Mesodermal cell (in vitro differentiated cells): Measurements from ENCODE around the gene TDRD12.

Source experiments
- H3K27ac ChIP-seq: 2 replicates; pipeline ENCODE4 v1.7.0; 2013; ENCODE audit warnings: mild to moderate bottlenecking, low read depth, low read length, moderate library complexity; ENCODE audit not compliant: severe bottlenecking
- H3K36me3 ChIP-seq: 2 replicates; pipeline ENCODE4 v1.7.1; 2013; ENCODE audit warnings: mild to moderate bottlenecking, low read length, moderate library complexity; ENCODE audit not compliant: control insufficient read depth, insufficient read depth
- H3K4me1 ChIP-seq: one replicate; pipeline ENCODE4 v1.7.1; 2013; ENCODE audit warnings: mild to moderate bottlenecking, low read length; ENCODE audit not compliant: insufficient read depth, control insufficient read depth, poor library complexity, severe bottlenecking
- H3K4me3 ChIP-seq: 2 replicates; pipeline ENCODE4 v1.7.0; 2013; ENCODE audit warnings: low read length, control low read depth, mild to moderate bottlenecking; ENCODE audit not compliant: insufficient read depth, poor library complexity, severe bottlenecking; ENCODE audit errors: extremely low read depth
- H3K9me3 ChIP-seq: 2 replicates; pipeline ENCODE4 v1.7.1; 2013; ENCODE audit warnings: mild to moderate bottlenecking, low read length, moderate library complexity; ENCODE audit not compliant: control insufficient read depth
- whole genome bisulfite sequencing, 2 experiments: methylation state at CpG; one replicate each; pipeline ENCODE4 v1.1.5; 2013; ENCODE audit warnings: missing lambda C conversion rate in 2 of 2; ENCODE audit not compliant: insufficient coverage in 2 of 2; 5-methylcytosine and 5-hydroxymethylcytosine counted together

The TDRD12 gene

GRCh38 chr19:32868206-32868950 lies 148.8 kb downstream of the TDRD12 start:
- Histone ChIP-seq H3K27ac (no peak overlapping the region), H3K4me1 (no peaks in the 10 kb centered on the region), H3K36me3 (no peaks in the 10 kb centered on the region), H3K4me3 (no peak overlapping the region), H3K9me3 (no peaks in the 10 kb centered on the region)
- WGBS, 2 experiments = 87 to 89% methylated on average over 17 of the region's 19 CpGs

DNA sequence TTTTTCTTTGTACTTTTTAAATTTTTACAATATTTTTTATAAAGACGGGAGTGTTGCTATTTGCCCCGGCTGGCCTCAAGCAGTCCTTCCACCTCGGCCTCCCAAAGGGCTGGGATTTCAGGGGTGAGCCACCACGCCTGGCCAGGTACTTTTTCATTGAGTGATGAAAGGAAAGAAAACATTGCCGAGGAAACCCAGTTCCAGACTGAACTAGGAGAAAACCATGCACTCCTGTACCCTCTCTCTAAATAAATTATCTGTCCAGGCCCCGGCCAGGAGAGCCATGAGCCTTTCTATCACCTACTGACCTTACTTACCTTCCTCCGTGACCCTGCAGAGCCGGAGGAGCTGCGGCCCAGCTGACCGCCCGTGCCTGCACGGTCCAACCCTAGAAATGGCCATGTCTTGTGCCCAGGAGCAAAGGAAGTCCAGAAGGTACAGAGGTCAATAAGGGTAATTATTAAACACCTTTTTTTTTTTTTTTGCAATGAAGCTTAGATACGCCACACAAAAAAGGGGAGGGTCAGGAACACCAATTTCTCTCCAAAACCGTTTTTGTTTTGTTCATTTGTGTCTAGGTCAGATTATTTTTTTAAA lies 149.9 kb downstream of the TDRD12 start, which contains the start of gene SLC7A9:
Gene SLC7A9, minus strand, starts transcription at position 399 of the 597 bp plus-strand sequence. CDS start 1,233 bp downstream, outside the sequence.
- Histone ChIP-seq H3K4me3 (no peak within 1 kb of the TSS), H3K27ac (no peak within 1 kb of the TSS), H3K9me3 (no peaks in the 10 kb centered on the region), H3K36me3 (no peaks in the 10 kb centered on the region), H3K4me1 (no peaks in the 10 kb centered on the region)
- 100% methylated on average over 4 to 6 of the region's 14 CpGs for WGBS, 2 experiments

GRCh38 chr19:32869966-32870573 lies 150.5 kb downstream of the TDRD12 start:
- Histone ChIP-seq H3K4me1 (no peaks in the 10 kb centered on the region), H3K27ac (no peak overlapping the region), H3K4me3 (no peak overlapping the region), H3K36me3 (no peaks in the 10 kb centered on the region), H3K9me3 (no peaks in the 10 kb centered on the region)
- 83 to 85% methylated on average over 16 to 17 of the region's 18 CpGs for WGBS, 2 experiments

- 89 to 96% methylated on average over 9 to 11 of the region's 12 CpGs for WGBS, 2 experiments
- Histone ChIP-seq H3K36me3 (no peaks in the 10 kb centered on the region), H3K27ac (no peak overlapping the region), H3K4me3 (no peak overlapping the region), H3K9me3 (no peaks in the 10 kb centered on the region), H3K4me1 (no peaks in the 10 kb centered on the region)
Observed at GRCh38 chr19:32870981-32871451, 151.4 kb downstream of the TDRD12 start.

DNA sequence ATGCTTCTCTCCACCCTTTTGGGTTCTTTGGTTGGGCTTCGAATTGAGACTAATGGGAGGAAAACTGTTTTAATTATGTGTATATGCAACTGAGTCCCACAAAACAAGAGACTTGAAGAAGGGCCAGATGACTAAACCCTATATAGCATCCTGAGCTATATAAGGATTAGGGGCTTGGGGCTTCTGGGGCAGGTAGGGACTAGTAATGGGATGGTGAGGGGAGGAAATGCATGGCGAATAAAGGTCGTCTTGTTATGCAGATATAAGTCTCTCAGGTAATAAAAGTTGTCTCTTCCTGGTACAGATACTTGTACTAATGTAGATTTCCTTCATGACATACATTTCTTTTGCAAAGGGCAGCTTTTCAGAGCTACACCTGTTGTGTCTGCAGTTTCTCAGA lies 152.8 kb downstream of the TDRD12 start:
- no peaks in the 10 kb centered on the region for H3K4me1 ChIP-seq
- no peak overlapping the region for H3K27ac ChIP-seq
- H3K36me3 ChIP-seq = no peaks in the 10 kb centered on the region
- 90% methylated on average over 2 of the region's 3 CpGs; no CpG with 5 or more reads in 1 of the 2 experiments for WGBS, 2 experiments
- H3K9me3 ChIP-seq = no peaks in the 10 kb centered on the region
- no peak overlapping the region for H3K4me3 ChIP-seq

GRCh38 chr19:32873247-32873959 lies 153.8 kb downstream of the TDRD12 start:
- Histone ChIP-seq H3K27ac (no peak overlapping the region), H3K9me3 (no peaks in the 10 kb centered on the region), H3K36me3 (peaks cover 2% of the 10 kb centered on the region), H3K4me1 (no peaks in the 10 kb centered on the region), H3K4me3 (no peak overlapping the region)
- WGBS, 2 experiments = 88 to 99% methylated on average over 10 to 15 of the region's 18 CpGs

- no peaks in the 10 kb centered on the region for H3K4me1 ChIP-seq
- no peak overlapping the region for H3K27ac ChIP-seq
- 81 to 90% methylated on average over 6 to 8 of the region's 9 CpGs for WGBS, 2 experiments
- H3K36me3 ChIP-seq = peaks cover 10% of the 10 kb centered on the region
- no peak overlapping the region for H3K4me3 ChIP-seq
- no peaks in the 10 kb centered on the region for H3K9me3 ChIP-seq
Observed at GRCh38 chr19:32874605-32875004, 155.0 kb downstream of the TDRD12 start.

DNA sequence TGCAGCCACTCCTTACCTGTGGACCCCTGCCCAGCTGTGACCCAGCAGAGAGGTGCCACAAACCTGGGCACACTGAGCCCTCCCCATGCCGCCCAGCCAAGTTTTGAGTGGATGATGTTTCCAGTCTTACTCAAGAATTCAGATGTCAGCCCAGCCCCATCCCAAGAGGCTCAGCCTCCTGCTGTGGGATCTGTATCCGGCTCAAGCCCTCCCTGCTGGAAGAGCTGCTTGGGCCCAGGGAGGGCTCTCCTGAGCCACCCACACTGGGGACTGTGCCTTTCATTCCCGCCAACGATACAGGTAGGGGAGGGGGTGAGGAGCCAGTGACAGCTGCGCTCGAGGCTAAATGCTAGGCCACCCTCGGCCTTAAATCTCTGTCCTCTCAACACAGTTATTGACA lies 155.9 kb downstream of the TDRD12 start:
- no peaks in the 10 kb centered on the region for H3K9me3 ChIP-seq
- WGBS, 2 experiments = 90 to 94% methylated on average over 2 of the region's 7 CpGs
- H3K36me3 ChIP-seq = peaks cover 16% of the 10 kb centered on the region
- no peak overlapping the region for H3K27ac ChIP-seq
- no peak overlapping the region for H3K4me3 ChIP-seq
- no peaks in the 10 kb centered on the region for H3K4me1 ChIP-seq

DNA sequence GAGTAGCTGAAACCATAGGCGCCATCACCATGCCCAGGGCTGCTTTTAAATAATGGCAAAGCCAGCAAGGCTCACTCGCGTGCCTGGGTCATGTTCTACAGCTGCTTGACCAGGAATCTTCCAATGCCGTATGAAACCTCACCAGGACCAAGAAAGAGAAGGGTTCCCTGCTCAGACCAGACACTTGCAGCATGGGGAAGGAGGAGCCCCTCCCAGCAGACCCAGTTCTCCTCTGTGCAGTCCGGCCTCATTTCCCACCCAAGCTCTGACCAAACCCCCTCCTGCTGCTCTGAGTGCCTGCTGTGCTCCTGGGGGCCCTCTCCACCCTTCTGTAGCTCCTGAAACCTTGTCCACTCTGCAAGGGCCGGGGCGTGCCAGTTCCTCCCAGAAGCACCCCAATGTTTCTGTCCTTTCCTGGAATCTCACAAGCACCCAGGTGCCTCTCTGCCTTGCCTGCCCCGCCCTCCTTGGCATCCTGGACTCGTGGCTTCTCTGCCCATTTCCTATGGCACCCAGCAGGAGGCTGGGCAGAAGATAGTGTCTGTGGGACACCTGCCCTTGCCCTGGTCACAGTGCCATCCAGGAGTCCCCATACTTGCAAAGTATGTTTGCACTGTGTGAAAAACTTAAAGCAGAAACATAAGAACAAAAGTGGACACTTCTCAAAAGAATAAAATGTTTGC lies 156.8 kb downstream of the TDRD12 start:
- WGBS, 2 experiments = 89 to 92% methylated on average over 7 to 9 of the region's 9 CpGs
- Histone ChIP-seq H3K27ac (no peak overlapping the region), H3K9me3 (no peaks in the 10 kb centered on the region), H3K36me3 (peaks cover 17% of the 10 kb centered on the region), H3K4me3 (no peak overlapping the region), H3K4me1 (no peaks in the 10 kb centered on the region)

- 86 to 87% methylated on average over 10 to 11 of the region's 12 CpGs for WGBS, 2 experiments
- Histone ChIP-seq H3K36me3 (peaks cover 17% of the 10 kb centered on the region), H3K4me1 (no peaks in the 10 kb centered on the region), H3K27ac (peak overlapping the region; percentile 41), H3K9me3 (no peaks in the 10 kb centered on the region), H3K4me3 (no peak overlapping the region)
Observed at GRCh38 chr19:32876919-32877285, 157.3 kb downstream of the TDRD12 start.
